Esophagus muscularis mucosa (tissue), 4 donors: Measurements from ENCODE around the gene AIG1. TPM values are rescaled to one million over a fixed set of nuclear protein-coding genes. Genes with fewer than 3 reads are reported as not detected.

Experiments used
- DNase-seq: peaks from one replicate; pipeline ENCODE4 v3.0.0-alpha.2; 2017; ENCODE audit errors: extremely low spot score
- H3K27ac ChIP-seq, 4 donors: fragments of 200-600 bp; sonication (generic); replicated peaks in 1 of 4; 1 replicate in 3 of 4; 2 replicates in 1 of 4; pipeline ENCODE4 v1.5.1; 2016 to 2019; ENCODE audit warnings: mild to moderate bottlenecking in 1 of 4
- H3K27me3 ChIP-seq, 4 donors: fragments of 200-600 bp; sonication (generic); one replicate each; pipeline versions ENCODE4 v1.5.1 to v1.6.0; 2016 to 2019
- H3K36me3 ChIP-seq, 4 donors: fragments of 200-600 bp; sonication (generic); one replicate each; pipeline ENCODE4 v1.5.1; 2016 to 2019
- H3K4me1 ChIP-seq, 4 donors: fragments of 200-600 bp; sonication (generic); one replicate each; pipeline ENCODE4 v1.5.1; 2016 to 2019
- H3K4me3 ChIP-seq, 4 donors: fragments of 200-600 bp; sonication (generic); 1 replicate in 2 of 4; 2 replicates in 2 of 4; pipeline ENCODE4 v1.5.1; 2016 to 2019; ENCODE audit warnings: mild to moderate bottlenecking in 4 of 4, moderate library complexity in 1 of 4
- H3K9me3 ChIP-seq, 4 donors: fragments of 200-600 bp; sonication (generic); 1 replicate in 3 of 4; 2 replicates in 1 of 4; pipeline ENCODE4 v1.5.1; 2016 to 2019
- CTCF ChIP-seq, 3 experiments: fragments of 200-600 bp in 2 of 3; fragments of 450-650 bp in 1 of 3; sonication (generic) in 2 of 3; IDR thresholded peaks; one replicate each; pipeline ENCODE4 v1.5.1; 2017 to 2019; ENCODE audit warnings: antibody characterized with exemption in 3 of 3, mild to moderate bottlenecking in 2 of 3, moderate library complexity in 1 of 3
- EP300 ChIP-seq: sonication (generic); formaldehyde crosslinking; IDR thresholded peaks from one replicate; pipeline ENCODE4 v1.6.1; 2017; ENCODE audit warnings: antibody characterized with exemption
- POLR2A ChIP-seq: fragments of 450-650 bp; IDR thresholded peaks from one replicate; pipeline ENCODE4 v1.6.1; 2017; ENCODE audit warnings: antibody characterized with exemption, moderate library complexity, mild to moderate bottlenecking, low read depth
- POLR2AphosphoS5 ChIP-seq, 2 donors: sonication (generic); formaldehyde crosslinking; IDR thresholded peaks; one replicate each; pipeline ENCODE4 v1.6.1; 2017; ENCODE audit warnings: antibody characterized with exemption in 2 of 2
- WGBS: methylation state at CpG from one replicate; pipeline ENCODE4 v1.1.5; 2018; 5-methylcytosine and 5-hydroxymethylcytosine counted together
- intact Hi-C: fragments of 100-400 bp; cut with DNase I; formaldehyde crosslinking; loops from one replicate; pipeline ENCODE4 v1.15.1; 2023
- total RNA-seq, 4 donors: library from RNA; depleted of rRNA; stranded (reverse); fragments of >200 nt; gene quantifications; one replicate each; pipeline versions ENCODE4 v1.1.0 to v1.2.1, GENCODE V29; 2016

Gene AIG1
- total RNA-seq, 4 donors from 2014 or later, result 21.0 to 26.3 (median 23.4) TPM

- DNase-seq, result no peak
- Histone ChIP-seq H3K27me3 (no peaks in the 10 kb centered on the region), H3K4me1 (peaks cover 0 to 9% (median 6%) of the 10 kb centered on the region in 4 donors), H3K4me3 (no peak overlapping the region), H3K36me3 (no peaks in the 10 kb centered on the region), H3K9me3 (no peaks in the 10 kb centered on the region), H3K27ac (no peak overlapping the region)
- WGBS, result 50% methylated on average over 4 of the region's 4 CpGs
- intact Hi-C loops, result no loop called here
- TF ChIP-seq POLR2A (no peak), EP300 (no peak), POLR2AphosphoS5 (IDR thresholded peaks at IDR 0.05) (no peak), CTCF (IDR thresholded peaks at IDR 0.05) (no peak)
These were observed 204.5 kb downstream of the AIG1 start for GRCh38 chr6:143264986-143265764.

GRCh38 chr6:143267760-143268159, 207.1 kb downstream of the AIG1 start:
- no peaks in the 10 kb centered on the region for H3K27me3 ChIP-seq
- no peak for TF ChIP-seq POLR2A
- TF ChIP-seq POLR2AphosphoS5 (IDR thresholded peaks at IDR 0.05), result no peak
- 80% methylated on average over 2 of the region's 2 CpGs for WGBS
- intact Hi-C loops, result no loop called here
- peaks cover 9 to 19% (median 15%) of the 10 kb centered on the region in 4 donors for H3K4me1 ChIP-seq
- no peak overlapping the region for H3K27ac ChIP-seq
- no peaks in the 10 kb centered on the region for H3K36me3 ChIP-seq
- no peaks in the 10 kb centered on the region for H3K9me3 ChIP-seq
- no peak for DNase-seq
- H3K4me3 ChIP-seq, result no peak overlapping the region

GRCh38 chr6:143268439-143268838, 207.8 kb downstream of the AIG1 start:
- Histone ChIP-seq H3K36me3 (no peaks in the 10 kb centered on the region), H3K27me3 (no peaks in the 10 kb centered on the region), H3K4me1 (peaks cover 9 to 19% (median 15%) of the 10 kb centered on the region in 4 donors), H3K4me3 (no peak overlapping the region), H3K9me3 (no peaks in the 10 kb centered on the region), H3K27ac (no peak overlapping the region)
- WGBS, result 100% methylated on average over 1 of the region's 1 CpG
- intact Hi-C loops, result no loop called here
- no peak for DNase-seq
- no peak for TF ChIP-seq POLR2A
- no peak for TF ChIP-seq POLR2AphosphoS5 (IDR thresholded peaks at IDR 0.05)
- no peak for TF ChIP-seq CTCF (IDR thresholded peaks at IDR 0.05)
- no peak for TF ChIP-seq EP300

- H3K4me3 ChIP-seq, result no peak overlapping the region
- WGBS, result 100% methylated on average over 1 of the region's 1 CpG
- no peak for DNase-seq
- H3K9me3 ChIP-seq, result no peaks in the 10 kb centered on the region
- intact Hi-C loops, result no loop called here
- no peak overlapping the region for H3K27ac ChIP-seq
- no peaks in the 10 kb centered on the region for H3K36me3 ChIP-seq
- H3K27me3 ChIP-seq, result no peaks in the 10 kb centered on the region
- TF ChIP-seq CTCF (IDR thresholded peaks at IDR 0.05) (no peak), EP300 (no peak), POLR2A (no peak), POLR2AphosphoS5 (IDR thresholded peaks at IDR 0.05) (no peak)
- H3K4me1 ChIP-seq, result peaks cover 9 to 17% (median 13%) of the 10 kb centered on the region in 4 donors
These were observed 209.3 kb downstream of the AIG1 start for GRCh38 chr6:143270026-143270425.

GRCh38 chr6:143271024-143271423, 210.3 kb downstream of the AIG1 start:
- H3K27me3 ChIP-seq, result no peaks in the 10 kb centered on the region
- no peaks in the 10 kb centered on the region for H3K9me3 ChIP-seq
- DNase-seq, result no peak
- no peak overlapping the region for H3K4me3 ChIP-seq
- TF ChIP-seq CTCF (IDR thresholded peaks at IDR 0.05), result no peak
- TF ChIP-seq POLR2AphosphoS5 (IDR thresholded peaks at IDR 0.05), result peak; percentile 28 to 69
- H3K27ac ChIP-seq, result no peak overlapping the region
- H3K4me1 ChIP-seq, result peaks cover 8 to 17% (median 11%) of the 10 kb centered on the region in 4 donors
- intact Hi-C loops, result no loop called here
- WGBS, result 57% methylated on average over 4 of the region's 4 CpGs
- no peaks in the 10 kb centered on the region for H3K36me3 ChIP-seq
